Body of pancreas (tissue), 4 donors: ENCODE measurements around the gene TSPAN6.

Experiments used
- POLR2A ChIP-seq, 3 donors: fragments of 450-650 bp; IDR thresholded peaks; one replicate each; pipeline ENCODE4 v1.6.1; 2016; ENCODE audit warnings: antibody characterized with exemption in 3 of 3, mild to moderate bottlenecking in 2 of 3
- TF ChIP-seq, protein P1 (sequence below), 7 experiments: fragments of 450-650 bp in 4 of 7; fragments of 200-600 bp in 3 of 7; sonication (generic) in 3 of 7; IDR thresholded peaks; one replicate each; pipeline ENCODE4 v1.5.1; 2016 to 2019; ENCODE audit warnings: antibody characterized with exemption in 7 of 7

DNA sequence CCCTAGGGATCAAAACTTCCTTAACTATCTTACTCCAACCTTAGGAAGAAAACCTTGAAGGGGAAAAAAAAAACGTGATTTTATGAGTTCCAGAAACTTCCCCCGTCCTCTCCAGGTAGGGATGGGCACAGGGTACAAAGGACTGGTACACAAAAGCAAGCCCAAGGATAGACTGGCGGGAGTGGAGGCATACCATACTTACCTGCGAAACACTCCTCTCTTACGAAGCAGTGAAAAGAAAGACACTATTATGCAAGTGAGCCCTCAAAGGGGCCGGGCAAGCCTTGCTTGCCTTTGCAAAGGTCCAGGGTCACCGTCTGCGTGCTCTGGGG lies 651 bp downstream of the TSPAN6 start:
- TF ChIP-seq, protein P1, sequence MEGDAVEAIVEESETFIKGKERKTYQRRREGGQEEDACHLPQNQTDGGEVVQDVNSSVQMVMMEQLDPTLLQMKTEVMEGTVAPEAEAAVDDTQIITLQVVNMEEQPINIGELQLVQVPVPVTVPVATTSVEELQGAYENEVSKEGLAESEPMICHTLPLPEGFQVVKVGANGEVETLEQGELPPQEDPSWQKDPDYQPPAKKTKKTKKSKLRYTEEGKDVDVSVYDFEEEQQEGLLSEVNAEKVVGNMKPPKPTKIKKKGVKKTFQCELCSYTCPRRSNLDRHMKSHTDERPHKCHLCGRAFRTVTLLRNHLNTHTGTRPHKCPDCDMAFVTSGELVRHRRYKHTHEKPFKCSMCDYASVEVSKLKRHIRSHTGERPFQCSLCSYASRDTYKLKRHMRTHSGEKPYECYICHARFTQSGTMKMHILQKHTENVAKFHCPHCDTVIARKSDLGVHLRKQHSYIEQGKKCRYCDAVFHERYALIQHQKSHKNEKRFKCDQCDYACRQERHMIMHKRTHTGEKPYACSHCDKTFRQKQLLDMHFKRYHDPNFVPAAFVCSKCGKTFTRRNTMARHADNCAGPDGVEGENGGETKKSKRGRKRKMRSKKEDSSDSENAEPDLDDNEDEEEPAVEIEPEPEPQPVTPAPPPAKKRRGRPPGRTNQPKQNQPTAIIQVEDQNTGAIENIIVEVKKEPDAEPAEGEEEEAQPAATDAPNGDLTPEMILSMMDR (IDR thresholded peaks at IDR 0.05): no peak
- TF ChIP-seq POLR2A (IDR thresholded peaks at IDR 0.05): no peak
